Brain pericyte (primary cell): Measurements from ENCODE around the gene FLNB.

ENCODE experiments used
- DNase-seq: peaks from one replicate; pipeline ENCODE4 v3.0.0-alpha.2; 2012; ENCODE audit warnings: low read depth, low spot score

The FLNB gene

GRCh38 chr3:58074997-58075396 is 66.8 kb downstream of the FLNB start:
- no peak for DNase-seq

- DNase-seq: no peak
These were observed 69.5 kb downstream of the FLNB start for GRCh38 chr3:58077596-58078285.

- no peak for DNase-seq
These were observed 70.4 kb downstream of the FLNB start for GRCh38 chr3:58078610-58079009.

- DNase-seq: no peak
These were observed 71.6 kb downstream of the FLNB start for GRCh38 chr3:58079773-58080172.

GRCh38 chr3:58082047-58082446 is 73.8 kb downstream of the FLNB start:
- DNase-seq: no peak

GRCh38 chr3:58084166-58084565 is 75.9 kb downstream of the FLNB start:
- DNase-seq: no peak

GRCh38 chr3:58084788-58085543 is 76.7 kb downstream of the FLNB start:
- DNase-seq: no peak

GRCh38 chr3:58085616-58086015 is 77.4 kb downstream of the FLNB start:
- DNase-seq: no peak

- no peak for DNase-seq
These were observed 80.3 kb downstream of the FLNB start for GRCh38 chr3:58088501-58088900.

- DNase-seq: no peak
These were observed 82.1 kb downstream of the FLNB start for GRCh38 chr3:58090351-58090750.

GRCh38 chr3:58092521-58092920 is 84.3 kb downstream of the FLNB start:
- no peak for DNase-seq

- peak; percentile 59 for DNase-seq
These were observed 85.5 kb downstream of the FLNB start for GRCh38 chr3:58093574-58094195.

GRCh38 chr3:58094657-58095056 is 86.4 kb downstream of the FLNB start:
- no peak for DNase-seq

- DNase-seq: no peak
These were observed 87.4 kb downstream of the FLNB start for GRCh38 chr3:58095603-58096138.

- no peak for DNase-seq
These were observed 90.3 kb downstream of the FLNB start for GRCh38 chr3:58098531-58098930.

- no peak for DNase-seq
These were observed 91.6 kb downstream of the FLNB start for GRCh38 chr3:58099865-58100264.

GRCh38 chr3:58101499-58102389 is 93.5 kb downstream of the FLNB start:
- DNase-seq: no peak

- DNase-seq: no peak
These were observed 94.1 kb downstream of the FLNB start for GRCh38 chr3:58102390-58102750.

GRCh38 chr3:58102976-58103451 is 94.8 kb downstream of the FLNB start:
- no peak for DNase-seq

GRCh38 chr3:58104151-58104550 is 95.9 kb downstream of the FLNB start:
- DNase-seq: no peak

GRCh38 chr3:58104712-58105111 is 96.5 kb downstream of the FLNB start:
- no peak for DNase-seq
